GM18909 (cell line): ENCODE data around the gene KLK5.
"Not testable (repeated sequence)": the region's sequence is repeated elsewhere in the genome, so short reads cannot be mapped to it uniquely, and the experiment has no call there.

Experiments
- ATAC-seq: cut with Tn5 transposase; IDR thresholded peaks from one replicate; pipeline ENCODE4 v1.9.1; 2021; ENCODE audit warnings: mild to moderate bottlenecking; ENCODE audit not compliant: unreplicated experiment, poor library complexity

The KLK5 gene

GRCh38 chr19:50952910-50953309, at the start of gene KLK5:
KLK5 (minus strand) TSS chr19:50953038; CDS start chr19:50952657, 381 bp downstream.
- no peak for ATAC-seq

DNA sequence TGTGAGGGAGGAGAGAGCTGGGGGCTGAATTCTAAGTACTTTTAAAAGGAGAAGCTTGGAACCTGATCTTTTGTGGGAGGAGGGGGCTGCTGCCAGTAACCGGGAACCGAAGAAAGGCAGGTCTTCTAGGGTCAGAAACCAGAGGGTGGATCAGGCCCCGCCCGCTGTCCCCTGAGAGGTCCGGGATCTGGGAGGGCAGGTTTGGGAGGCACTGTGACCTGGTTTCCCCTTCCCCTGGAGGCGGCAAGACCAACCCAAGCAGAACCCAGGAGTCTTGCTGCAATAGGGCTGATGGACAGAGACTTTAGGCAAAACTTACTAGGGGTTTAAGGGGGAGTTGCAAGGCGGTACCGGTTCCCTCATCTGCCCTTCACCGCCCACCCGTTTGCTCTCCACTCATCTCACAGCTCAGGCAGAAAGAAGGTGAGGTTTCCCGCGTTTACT, 49.3 kb upstream of the KLK5 start:
- ATAC-seq, result no peak

DNA sequence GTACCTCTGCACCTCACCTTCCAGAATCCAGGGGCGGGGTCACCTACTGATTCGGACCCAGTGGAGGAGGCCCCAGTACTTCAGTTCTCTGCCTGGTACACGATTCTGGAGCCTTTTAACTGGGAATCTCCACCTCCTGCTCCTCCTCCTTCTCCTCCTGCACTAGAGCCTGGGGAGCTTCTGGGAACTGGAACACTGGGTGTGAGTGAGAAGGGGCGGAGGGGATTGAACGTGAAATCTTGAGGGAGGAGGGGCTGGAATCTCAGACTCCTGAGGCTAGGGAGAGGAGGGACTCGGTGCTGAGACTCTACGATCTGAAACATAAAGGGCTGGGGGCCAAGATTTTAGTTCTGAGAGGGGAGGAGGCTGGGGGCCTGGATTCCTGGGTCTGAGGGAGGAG, 48.7 kb upstream of the KLK5 start, which contains the start of gene KLK8:
TSS of gene KLK8 (minus strand) at position 90 of the 400 bp plus-strand sequence. CDS start 437 bp downstream, outside the sequence.
- no peak for ATAC-seq

GRCh38 chr19:51000981-51001380, 48.1 kb upstream of the KLK5 start:
- no peak for ATAC-seq

- ATAC-seq, result no peak
Observed at GRCh38 chr19:51000426-51000825, 47.6 kb upstream of the KLK5 start.

DNA sequence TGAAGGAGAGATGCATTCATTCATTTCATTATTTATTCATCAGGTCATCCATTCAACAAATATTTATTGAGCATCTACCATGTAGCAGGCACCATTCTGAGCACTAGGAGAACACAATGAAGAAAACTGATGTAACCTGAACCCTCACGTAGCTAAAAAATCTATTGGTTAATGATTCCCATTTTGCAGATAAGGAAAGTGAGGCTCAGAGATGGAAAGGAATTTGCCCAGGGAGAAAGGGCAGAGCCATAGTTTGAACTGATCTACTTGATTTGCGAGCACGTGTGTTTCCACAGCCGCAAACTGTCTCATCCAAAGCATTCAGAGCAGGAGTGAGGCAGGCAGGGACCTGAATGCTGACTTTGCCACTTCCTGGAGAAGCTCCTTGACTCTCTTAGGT, 45.8 kb upstream of the KLK5 start:
- no peak for ATAC-seq

GRCh38 chr19:50998061-50998460, 45.2 kb upstream of the KLK5 start:
- no peak for ATAC-seq

DNA sequence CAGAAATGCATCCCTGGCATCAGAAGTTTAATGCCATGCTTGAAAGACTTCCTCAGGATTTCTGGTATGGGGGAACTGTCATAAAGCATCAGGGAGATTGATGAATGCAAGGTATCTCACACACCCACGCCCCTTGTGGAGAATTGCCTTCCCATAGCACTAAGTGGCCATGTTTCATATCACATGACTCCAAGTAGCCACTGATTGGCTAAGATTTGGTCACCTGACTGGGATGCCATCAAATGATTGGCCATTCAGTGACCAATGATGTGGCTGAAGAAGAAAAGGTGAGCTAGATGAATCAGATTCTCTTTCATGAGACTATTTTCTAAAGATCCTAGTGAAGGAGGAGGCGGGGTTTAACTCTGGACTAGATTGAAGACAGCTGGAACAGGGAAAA, 41.3 kb upstream of the KLK5 start:
- no peak for ATAC-seq

DNA sequence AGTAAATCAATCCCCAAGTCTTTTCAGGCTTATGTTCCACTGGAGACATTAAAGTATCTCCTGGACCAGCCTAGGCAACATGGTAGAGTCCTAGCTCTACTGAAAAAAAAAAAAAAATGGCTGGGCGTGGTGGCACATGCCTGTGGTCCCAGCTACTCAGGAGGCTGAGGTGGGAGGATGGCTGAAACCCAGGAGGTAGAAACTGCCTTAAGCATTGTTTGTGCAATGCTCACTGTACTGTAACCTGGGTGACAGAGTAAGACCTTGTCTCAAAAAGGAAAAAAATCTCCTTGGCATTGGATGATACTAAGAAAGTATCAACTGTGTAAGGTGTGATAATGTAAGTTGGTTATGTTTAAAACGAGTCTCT, 39.8 kb upstream of the KLK5 start:
- ATAC-seq, result no peak

GRCh38 chr19:50984416-50984815, 31.6 kb upstream of the KLK5 start:
- not testable (repeated sequence) for ATAC-seq

DNA sequence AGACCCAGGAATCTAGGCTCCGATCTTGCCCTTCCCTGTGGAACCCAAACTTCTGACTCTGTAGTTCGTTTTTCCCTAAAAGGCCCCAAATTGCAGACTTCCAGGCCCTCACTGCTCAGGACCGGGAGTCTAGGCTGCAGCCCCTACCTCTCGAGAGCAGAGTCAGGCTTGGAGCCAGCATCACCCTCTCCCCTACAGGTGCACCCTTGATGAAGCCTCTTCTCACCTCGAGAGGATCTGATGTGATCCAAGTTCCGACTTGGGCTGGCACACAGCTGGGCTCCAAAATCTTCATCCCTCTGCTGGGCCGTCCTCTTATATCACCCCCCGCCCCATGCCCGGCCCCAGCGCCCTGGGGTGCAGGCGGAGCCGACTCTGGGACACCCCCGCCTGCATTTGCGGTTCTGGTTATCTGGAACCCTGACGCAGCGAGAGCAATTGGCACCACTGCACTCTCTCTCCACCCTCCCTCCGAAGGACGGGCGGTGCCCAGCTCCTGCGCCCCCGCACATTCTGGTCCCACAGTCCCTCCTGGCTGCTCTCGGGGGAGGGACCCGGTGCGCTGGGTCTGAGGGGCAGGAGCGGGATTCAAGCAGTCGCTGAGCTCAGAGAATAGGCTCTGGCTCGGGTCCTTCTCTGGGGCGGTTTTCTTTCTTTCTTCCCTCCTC, 30.9 kb upstream of the KLK5 start, which contains the start of gene KLK7:
TSS of gene KLK7 (minus strand) at position 293 of the 668 bp plus-strand sequence. CDS start 1,518 bp downstream, outside the sequence.
- ATAC-seq, result no peak

DNA sequence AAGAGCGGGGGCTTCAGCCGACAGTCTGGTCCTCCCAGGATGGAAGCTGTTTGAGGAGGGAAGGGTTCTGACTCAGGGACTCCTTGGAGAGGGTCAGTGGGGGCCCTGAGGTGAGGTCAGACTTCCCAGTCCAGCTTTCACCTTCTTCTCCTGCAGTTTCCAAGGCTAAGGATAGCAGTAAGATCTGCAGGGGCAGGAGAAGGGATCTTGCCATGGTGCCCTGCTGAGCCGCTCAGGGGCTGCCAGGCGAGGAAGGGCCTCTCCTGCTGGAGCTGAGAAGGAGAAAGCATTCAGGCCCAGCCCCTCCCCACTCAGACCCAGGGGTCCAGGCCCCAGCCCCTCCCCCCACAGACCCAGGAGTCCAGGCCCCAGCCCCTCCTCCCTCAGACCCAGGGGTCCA, 29.3 kb upstream of the KLK5 start:
- ATAC-seq, result no peak

- ATAC-seq, result no peak
Observed at GRCh38 chr19:50981587-50982146, 28.8 kb upstream of the KLK5 start.

GRCh38 chr19:50980208-50980607, 27.4 kb upstream of the KLK5 start:
- no peak for ATAC-seq

DNA sequence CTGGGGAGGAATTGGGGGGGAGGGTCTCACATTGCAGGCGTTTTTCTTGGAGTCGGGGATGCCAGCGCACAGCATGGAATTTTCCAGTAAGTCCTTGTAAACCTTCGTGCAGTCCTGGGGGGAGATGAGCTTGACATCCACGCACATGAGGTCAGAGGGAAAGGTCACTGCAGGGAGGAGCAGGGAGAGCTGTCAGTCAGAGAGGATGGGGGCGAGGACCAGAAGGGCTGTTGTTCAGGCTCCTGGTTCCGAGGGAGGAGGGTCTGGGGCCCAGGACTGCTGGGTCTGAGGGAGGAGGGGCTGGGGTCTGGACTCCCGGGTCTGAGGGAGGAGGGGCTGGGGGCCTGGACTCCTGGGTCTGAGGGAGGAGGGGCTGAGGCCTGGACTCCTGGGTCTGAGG, 26.9 kb upstream of the KLK5 start:
- no peak for ATAC-seq

- no peak for ATAC-seq
Observed at GRCh38 chr19:50978772-50979390, 26.0 kb upstream of the KLK5 start.

GRCh38 chr19:50977626-50978025, 24.8 kb upstream of the KLK5 start:
- no peak for ATAC-seq

DNA sequence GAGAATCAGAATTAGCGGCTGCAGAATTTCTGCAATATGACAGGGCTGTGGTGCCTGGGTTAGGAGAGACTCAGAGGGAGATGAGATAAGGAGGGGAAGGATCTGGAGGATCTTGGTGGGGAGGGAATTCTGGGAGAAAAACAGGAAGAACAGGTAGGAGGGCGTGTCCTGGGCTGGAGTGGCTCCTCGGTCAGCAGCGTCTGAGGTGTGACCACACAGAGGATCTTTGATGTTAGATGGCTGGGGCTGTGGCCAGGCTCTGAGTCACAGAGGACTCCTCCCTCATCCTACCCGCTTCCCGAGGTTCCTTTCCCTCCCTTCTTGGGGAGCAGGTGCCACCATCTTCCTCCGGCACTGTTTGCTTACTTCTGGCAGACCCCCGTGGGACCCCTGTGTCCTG, 22.9 kb upstream of the KLK5 start:
- no peak for ATAC-seq

DNA sequence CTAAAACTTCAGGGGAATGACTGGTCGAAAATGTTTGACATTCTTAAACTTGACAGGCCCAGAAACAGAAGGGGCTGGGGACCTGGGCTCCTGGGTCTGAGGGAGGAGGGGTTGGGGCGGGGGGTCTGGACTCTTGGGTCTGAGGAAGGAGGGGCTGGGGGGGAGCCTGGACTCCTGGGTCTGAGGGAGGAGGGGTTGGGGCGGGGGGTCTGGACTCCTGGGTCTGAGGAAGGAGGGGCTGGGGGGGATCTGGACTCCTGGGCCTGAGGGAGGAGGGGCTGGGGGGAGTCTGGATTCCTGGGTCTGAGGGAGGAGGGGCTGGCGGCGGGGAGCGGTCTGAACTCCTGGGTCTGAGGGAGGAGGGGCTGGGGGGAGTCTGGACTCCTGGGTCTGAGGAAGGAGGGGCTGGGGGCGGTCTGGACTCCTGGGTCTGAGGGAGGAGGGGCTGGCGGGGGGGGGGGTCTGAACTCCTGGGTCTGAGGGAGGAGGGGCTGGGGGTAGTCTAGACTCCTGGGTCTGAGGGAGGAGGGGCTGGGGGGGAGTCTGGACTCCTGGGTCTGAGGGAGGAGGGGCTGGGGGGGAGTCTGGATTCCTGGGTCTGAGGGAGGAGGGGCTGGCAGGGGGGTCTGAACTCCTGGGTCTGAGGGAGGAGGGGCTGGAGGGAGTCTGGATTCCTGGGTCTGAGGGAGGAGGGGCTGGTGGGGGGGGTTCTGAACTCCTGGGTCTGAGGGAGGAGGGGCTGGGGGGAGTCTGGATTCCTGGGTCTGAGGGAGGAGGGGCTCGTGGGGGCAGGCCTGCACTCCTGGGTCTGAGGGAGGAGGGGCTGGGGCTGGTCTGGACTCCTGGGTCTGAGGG, 22.1 kb upstream of the KLK5 start:
- no peak for ATAC-seq

GRCh38 chr19:50972795-50973376, 20.0 kb upstream of the KLK5 start:
- ATAC-seq, result no peak
